ENCODE results near the gene CMTM3. TPM values are rescaled to one million over a fixed set of nuclear protein-coding genes. Genes with fewer than 3 reads are reported as not detected.

Gene CMTM3
- total RNA-seq, 2 experiments from 2014 or later, result 46.3 to 49.3 TPM

DNA sequence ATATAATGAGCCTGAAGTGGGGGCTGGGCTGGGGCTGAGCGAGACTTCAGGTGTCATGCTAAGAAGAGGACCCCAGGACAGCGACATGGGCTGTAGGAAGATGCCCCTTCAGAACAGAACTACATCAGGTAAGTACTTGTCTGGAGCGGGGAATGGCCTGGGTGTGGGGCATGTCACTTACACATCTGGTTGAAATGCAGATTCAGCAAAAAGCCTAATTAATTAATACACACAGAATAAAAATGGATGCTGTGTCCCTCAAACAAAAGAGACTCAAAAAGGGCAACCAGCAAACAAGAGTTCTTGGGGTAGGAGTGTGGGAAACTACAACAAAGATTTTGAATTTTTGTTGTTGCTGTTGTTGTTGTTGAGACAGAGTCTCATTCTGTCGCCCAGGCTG, 13.5 kb upstream of the CMTM3 start:
- Mint-ChIP-seq H3K36me3 (ENCODE audit: low read depth) (no peaks in the 10 kb centered on the region), H3K4me1 (ENCODE audit: low read depth) (peaks cover 36% of the 10 kb centered on the region), H3K27ac (no peak overlapping the region), H3K9me3 (no peaks in the 10 kb centered on the region), H3K4me3 (no peak overlapping the region), H3K27me3 (no peaks in the 10 kb centered on the region)
- POLR2A ChIA-PET, result interaction anchor here (0.7 to 2.7 kb wide), 7 partner anchors 10 to 184 kb away, joined by 3 to 40 read pairs (median 9); partner anchors contain the start of genes CKLF and CMTM3
- no peak overlapping the region for H3K4me3 ChIP-seq (ENCODE audit: low read length)
- peaks cover 26% of the 10 kb centered on the region for H3K4me1 ChIP-seq (ENCODE audit: insufficient read depth, low read length)
- TF ChIP-seq, protein P1, sequence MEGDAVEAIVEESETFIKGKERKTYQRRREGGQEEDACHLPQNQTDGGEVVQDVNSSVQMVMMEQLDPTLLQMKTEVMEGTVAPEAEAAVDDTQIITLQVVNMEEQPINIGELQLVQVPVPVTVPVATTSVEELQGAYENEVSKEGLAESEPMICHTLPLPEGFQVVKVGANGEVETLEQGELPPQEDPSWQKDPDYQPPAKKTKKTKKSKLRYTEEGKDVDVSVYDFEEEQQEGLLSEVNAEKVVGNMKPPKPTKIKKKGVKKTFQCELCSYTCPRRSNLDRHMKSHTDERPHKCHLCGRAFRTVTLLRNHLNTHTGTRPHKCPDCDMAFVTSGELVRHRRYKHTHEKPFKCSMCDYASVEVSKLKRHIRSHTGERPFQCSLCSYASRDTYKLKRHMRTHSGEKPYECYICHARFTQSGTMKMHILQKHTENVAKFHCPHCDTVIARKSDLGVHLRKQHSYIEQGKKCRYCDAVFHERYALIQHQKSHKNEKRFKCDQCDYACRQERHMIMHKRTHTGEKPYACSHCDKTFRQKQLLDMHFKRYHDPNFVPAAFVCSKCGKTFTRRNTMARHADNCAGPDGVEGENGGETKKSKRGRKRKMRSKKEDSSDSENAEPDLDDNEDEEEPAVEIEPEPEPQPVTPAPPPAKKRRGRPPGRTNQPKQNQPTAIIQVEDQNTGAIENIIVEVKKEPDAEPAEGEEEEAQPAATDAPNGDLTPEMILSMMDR (IDR thresholded peaks at IDR 0.05), result no peak
- DNase-seq (no peak), ATAC-seq (ENCODE audit: poor library complexity) (no peak)
- H3K36me3 ChIP-seq (ENCODE audit: insufficient read depth, low read length), result no peaks in the 10 kb centered on the region
- intact Hi-C loops (cut with DNase I, micrococcal nuclease), result loop anchor here in 1 of 2 experiments (2.0 kb wide), 1 partner anchor 14 kb away; the partner anchor contains the start of gene CMTM3
- CTCF ChIA-PET, result interaction anchor here (0.8 to 2.2 kb wide), 3 partner anchors 12 to 21 kb away, joined by 3 to 17 read pairs (median 7); partner anchors contain the start of gene CMTM3
- H3K9me3 ChIP-seq (ENCODE audit: control insufficient read depth in 1 of 2, insufficient read depth in 1 of 2, low read length in 2 of 2), result no peaks in the 10 kb centered on the region
- no peak overlapping the region for H3K27ac ChIP-seq (ENCODE audit: low read depth in 1 of 2, low read length in 2 of 2)
- H3K27me3 ChIP-seq (ENCODE audit: control insufficient read depth in 1 of 2, insufficient read depth in 2 of 2, low read length in 2 of 2), result no peaks in the 10 kb centered on the region

DNA sequence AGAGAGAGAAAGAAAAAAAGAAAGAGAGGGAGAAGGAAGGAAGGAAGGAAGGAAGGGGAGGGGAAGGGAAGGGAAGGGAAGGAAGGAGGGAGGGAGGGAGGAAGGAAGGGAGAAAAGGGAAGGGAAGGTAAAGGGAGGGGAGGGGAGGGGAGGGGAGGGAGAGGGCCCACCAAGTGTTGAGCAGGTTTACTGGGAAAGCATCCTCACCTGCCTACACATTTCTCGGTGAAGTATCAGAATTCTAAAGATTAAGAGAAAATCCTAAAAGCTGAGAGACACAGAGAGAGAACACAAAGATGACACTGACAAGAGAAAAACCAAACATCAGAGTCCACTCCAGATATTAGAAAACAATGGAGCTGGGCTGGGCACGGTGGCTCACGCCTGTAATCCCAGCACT, 12.3 kb upstream of the CMTM3 start:
- H3K4me1 ChIP-seq (ENCODE audit: insufficient read depth, low read length), result peaks cover 30% of the 10 kb centered on the region
- TF ChIP-seq, protein P1 (IDR thresholded peaks at IDR 0.05), result no peak
- H3K4me3 ChIP-seq (ENCODE audit: low read length), result no peak overlapping the region
- H3K36me3 Mint-ChIP-seq (ENCODE audit: low read depth), result no peaks in the 10 kb centered on the region
- intact Hi-C loops (cut with DNase I, micrococcal nuclease), result no loop called here
- no peaks in the 10 kb centered on the region for H3K36me3 ChIP-seq (ENCODE audit: insufficient read depth, low read length)
- no peak overlapping the region for H3K27ac Mint-ChIP-seq
- no peak overlapping the region for H3K4me3 Mint-ChIP-seq
- ATAC-seq (ENCODE audit: poor library complexity) (no peak), DNase-seq (no peak)
- POLR2A ChIA-PET, result no interaction called here
- peaks cover 38% of the 10 kb centered on the region for H3K4me1 Mint-ChIP-seq (ENCODE audit: low read depth)
- H3K9me3 Mint-ChIP-seq, result no peaks in the 10 kb centered on the region
- H3K9me3 ChIP-seq (ENCODE audit: control insufficient read depth in 1 of 2, insufficient read depth in 1 of 2, low read length in 2 of 2), result no peaks in the 10 kb centered on the region
- H3K27me3 ChIP-seq (ENCODE audit: control insufficient read depth in 1 of 2, insufficient read depth in 2 of 2, low read length in 2 of 2), result no peaks in the 10 kb centered on the region
- no peak overlapping the region for H3K27ac ChIP-seq (ENCODE audit: low read depth in 1 of 2, low read length in 2 of 2)
- H3K27me3 Mint-ChIP-seq, result no peaks in the 10 kb centered on the region
- CTCF ChIA-PET, result no interaction called here

DNA sequence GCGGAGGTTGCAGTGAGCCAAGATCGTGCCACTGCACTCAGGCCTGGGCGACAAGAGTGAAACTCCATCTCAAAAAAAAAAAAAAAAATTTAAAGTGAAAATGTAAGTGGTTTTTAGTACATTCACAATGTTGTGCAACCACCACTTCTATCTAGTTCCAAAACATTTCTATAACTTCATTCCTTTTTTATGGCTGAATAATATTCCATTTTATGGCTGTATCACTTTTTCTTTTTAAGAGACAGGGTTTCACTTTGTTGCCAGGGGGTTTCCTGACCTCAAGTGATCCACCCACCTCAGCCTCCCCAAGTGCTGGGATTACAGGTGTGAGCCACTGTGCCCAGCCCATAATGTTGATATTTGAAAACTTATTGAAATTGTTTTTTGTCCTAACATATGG, 11.7 kb upstream of the CMTM3 start:
- H3K27me3 Mint-ChIP-seq, result no peaks in the 10 kb centered on the region
- H3K27me3 ChIP-seq (ENCODE audit: control insufficient read depth in 1 of 2, insufficient read depth in 2 of 2, low read length in 2 of 2), result no peaks in the 10 kb centered on the region
- H3K27ac ChIP-seq (ENCODE audit: low read depth in 1 of 2, low read length in 2 of 2), result no peak overlapping the region
- H3K4me3 ChIP-seq (ENCODE audit: low read length), result no peak overlapping the region
- H3K36me3 Mint-ChIP-seq (ENCODE audit: low read depth), result no peaks in the 10 kb centered on the region
- H3K36me3 ChIP-seq (ENCODE audit: insufficient read depth, low read length), result no peaks in the 10 kb centered on the region
- H3K9me3 ChIP-seq (ENCODE audit: control insufficient read depth in 1 of 2, insufficient read depth in 1 of 2, low read length in 2 of 2), result no peaks in the 10 kb centered on the region
- no peak for ATAC-seq (ENCODE audit: poor library complexity)
- ChIA-PET CTCF (no interaction called here), POLR2A (no interaction called here)
- DNase-seq, result no peak
- H3K4me1 Mint-ChIP-seq (ENCODE audit: low read depth), result peaks cover 37% of the 10 kb centered on the region
- H3K27ac Mint-ChIP-seq, result no peak overlapping the region
- TF ChIP-seq, protein P1 (IDR thresholded peaks at IDR 0.05), result no peak
- H3K4me3 Mint-ChIP-seq, result no peak overlapping the region
- peaks cover 29% of the 10 kb centered on the region for H3K4me1 ChIP-seq (ENCODE audit: insufficient read depth, low read length)
- intact Hi-C loops (cut with DNase I, micrococcal nuclease), result no loop called here
- no peaks in the 10 kb centered on the region for H3K9me3 Mint-ChIP-seq
